SHP77 treated with DMSO at 0.1 percent for 48 hours (cell line): Measurements from ENCODE around the gene RFT1.

Experiments
- DNase-seq: peaks from one replicate; lab custom pipeline; 2025; lab: John Stamatoyannopoulos, UW

Gene RFT1

DNA sequence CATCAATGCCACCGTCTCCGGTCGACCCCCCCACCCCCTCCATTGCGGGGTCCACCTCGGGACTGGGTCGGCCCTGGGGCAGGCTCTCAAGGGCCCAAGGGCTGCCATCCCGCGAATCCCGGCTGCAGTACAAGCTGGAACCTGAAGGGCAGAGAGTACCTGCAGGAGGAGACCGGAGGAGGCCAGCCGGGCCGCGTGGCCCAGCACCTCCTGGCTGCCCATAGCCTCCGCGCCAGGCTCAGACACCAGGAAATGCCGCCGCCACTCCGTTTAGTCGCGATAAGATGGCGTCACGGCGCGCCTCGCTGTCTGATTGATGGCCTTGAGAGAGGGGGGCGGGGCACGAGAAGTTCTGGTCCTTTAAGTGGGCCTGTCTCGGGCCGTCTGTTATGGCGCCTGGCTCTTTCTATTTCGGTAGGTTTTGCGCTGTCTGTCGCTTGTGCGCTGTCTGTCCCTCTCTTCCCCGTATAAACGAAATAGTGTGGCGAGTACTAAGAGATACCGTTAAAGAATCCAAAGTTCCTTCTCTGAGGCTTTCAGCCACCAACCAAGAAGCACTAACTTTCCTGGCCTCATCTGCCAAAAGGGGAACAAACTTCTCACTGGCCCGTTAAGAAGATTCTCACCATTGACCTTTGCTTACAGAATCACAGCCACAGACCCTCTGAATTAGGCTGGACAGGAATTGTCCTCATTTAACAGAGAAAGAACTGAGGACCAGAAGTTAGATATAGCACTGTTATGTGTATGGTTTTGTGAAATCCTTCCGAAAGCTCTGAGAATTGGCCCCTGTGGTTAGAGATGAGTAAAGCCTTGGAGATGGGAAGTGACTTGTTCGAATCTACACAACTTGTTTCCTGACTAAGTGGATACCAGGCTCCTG is at the start of gene RFT1:
Gene RFT1, minus strand, starts transcription at position 257 of the 883 bp plus-strand sequence. Its CDS starts 35 bp downstream, at position 222.
- DNase-seq = peak; percentile 86

- no peak for DNase-seq
Observed at GRCh38 chr3:53179580-53179979, 49.3 kb upstream of the RFT1 start.

DNA sequence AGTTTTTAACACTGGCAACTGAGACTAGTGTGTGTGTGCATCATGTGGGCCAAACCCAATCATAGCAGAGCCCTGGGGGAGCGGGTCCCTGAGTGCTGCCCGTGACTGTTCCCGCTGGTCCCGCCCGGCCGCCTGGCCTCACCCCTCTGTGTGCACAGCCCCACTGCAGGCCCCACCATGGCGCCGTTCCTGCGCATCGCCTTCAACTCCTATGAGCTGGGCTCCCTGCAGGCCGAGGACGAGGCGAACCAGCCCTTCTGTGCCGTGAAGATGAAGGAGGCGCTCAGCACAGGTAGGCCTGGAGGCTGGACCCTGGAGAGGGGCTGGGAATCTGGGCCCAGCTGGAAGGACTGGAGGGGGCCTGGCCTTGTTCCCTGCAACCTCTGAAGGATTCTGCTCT is 48.0 kb upstream of the RFT1 start:
- no peak for DNase-seq

- no peak for DNase-seq
Observed at GRCh38 chr3:53175613-53176540, 45.6 kb upstream of the RFT1 start.

- no peak for DNase-seq
Observed at GRCh38 chr3:53174346-53175250, 44.4 kb upstream of the RFT1 start.

DNA sequence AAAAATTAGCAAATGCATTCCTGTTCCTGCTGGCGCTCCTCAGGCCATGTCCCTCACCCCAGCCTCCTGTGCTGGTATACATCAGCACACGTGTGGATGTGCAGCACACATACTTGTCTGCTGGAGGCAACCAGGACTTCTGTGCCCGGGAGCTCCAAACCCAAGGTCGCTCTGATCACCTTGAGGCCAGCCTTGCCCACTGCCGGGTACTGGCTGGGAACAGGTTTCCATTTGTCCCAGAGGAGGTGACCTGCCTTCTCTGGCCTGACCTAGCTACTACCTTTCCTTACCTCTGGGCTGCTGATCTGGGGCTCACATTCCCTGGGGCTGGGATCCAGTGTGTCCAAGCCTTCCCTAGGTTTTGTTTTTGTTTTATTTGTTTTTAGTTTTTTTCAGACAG is 42.9 kb upstream of the RFT1 start:
- DNase-seq = no peak

DNA sequence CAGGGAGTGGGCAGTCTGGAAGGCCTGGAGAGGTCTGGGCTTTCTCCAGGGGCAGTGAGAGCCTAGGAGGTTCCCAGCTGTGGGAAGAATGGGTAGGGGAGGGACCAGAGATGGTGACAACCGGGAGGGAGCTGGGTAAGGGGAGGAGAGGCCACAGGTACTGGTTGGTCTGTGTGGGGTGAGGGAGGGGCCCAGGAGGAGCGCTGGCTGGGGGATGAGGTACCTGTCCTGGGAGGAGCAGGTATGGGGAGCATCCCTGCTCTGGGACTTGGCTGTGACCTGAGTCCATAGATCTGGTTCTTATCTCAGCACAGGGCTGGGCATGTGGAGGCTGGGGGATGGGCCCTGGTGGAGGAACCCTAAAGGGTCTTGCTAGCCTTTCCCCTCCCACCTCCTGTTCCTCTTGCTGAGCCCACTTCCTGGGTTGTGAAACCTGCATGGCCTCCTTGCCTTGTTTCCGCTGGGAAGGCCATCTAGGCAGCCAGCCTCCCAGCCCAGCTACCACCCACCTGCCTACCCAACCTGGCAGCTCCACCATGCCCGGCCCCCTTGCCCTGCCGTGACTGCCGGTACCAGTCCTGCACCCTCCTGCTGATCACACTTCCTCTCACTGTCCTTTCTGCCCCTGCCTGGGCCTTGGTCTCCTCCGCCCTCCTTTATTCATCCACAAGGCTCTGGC is 41.7 kb upstream of the RFT1 start:
- DNase-seq = no peak

GRCh38 chr3:53171064-53171418 is 40.8 kb upstream of the RFT1 start:
- DNase-seq = no peak

- DNase-seq = no peak
Observed at GRCh38 chr3:53170325-53171063, 40.3 kb upstream of the RFT1 start.

DNA sequence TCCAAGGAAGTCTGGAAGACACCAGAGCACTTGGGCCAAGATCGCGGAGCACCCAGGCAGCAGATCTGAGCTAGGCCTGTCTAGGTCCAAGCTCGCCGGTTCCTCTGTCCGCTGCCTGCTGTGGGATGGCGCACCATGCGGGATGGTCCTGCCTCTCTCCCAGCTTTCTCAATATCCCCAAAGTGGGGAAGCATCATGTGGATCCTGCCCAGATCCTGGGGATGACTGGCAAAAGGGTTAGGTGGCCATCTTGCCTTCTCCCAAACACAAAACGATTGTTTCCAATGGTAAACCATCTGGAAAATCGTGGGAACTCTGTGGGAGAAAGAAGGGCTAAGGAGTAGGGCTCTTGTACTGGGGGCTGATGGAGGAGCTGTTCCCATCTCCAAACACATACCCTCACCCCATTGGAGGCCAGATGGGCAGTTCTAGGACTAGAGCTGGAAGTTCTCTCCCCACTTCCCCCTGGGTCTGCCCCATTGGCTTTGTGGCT is 39.6 kb upstream of the RFT1 start:
- DNase-seq = no peak

GRCh38 chr3:53169045-53169831 is 39.0 kb upstream of the RFT1 start:
- no peak for DNase-seq

- no peak for DNase-seq
Observed at GRCh38 chr3:53168175-53168923, 38.1 kb upstream of the RFT1 start.

DNA sequence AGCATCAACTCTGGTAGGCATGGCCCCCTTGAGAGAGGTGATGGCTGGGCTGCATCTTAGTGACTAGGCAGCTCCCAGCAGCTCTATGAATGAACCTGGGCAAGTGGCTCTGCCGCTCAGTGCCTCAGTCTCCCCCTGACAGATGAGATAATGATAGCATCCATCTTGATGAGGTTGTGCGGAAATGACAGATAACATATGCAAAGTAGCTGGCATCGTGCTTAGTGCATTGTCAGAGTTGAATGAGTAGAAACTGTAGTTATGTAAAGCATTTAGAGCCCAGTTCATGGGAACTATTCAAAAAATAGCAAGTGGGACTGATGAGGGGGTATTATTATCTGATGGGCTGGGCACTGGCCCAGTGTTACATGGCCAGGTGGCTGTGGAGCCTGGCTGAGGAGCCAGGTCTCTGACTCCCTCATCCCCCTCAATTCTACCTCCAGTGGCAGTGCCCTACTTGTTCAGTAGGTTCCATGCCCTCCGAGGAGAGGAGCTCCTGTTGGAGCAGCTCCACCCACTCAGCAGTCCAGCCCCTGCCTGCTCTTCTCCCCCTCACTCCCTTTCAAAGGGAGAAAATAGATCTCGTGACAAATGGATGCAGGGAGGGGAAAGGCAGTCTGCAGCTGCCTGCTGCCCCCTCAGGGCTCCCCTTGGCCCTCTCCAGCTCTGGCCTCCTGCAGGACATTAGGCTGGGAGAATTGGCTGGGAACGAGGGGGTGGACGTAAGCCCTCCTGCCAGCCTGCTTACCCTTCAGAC is 37.4 kb upstream of the RFT1 start:
- DNase-seq = no peak

DNA sequence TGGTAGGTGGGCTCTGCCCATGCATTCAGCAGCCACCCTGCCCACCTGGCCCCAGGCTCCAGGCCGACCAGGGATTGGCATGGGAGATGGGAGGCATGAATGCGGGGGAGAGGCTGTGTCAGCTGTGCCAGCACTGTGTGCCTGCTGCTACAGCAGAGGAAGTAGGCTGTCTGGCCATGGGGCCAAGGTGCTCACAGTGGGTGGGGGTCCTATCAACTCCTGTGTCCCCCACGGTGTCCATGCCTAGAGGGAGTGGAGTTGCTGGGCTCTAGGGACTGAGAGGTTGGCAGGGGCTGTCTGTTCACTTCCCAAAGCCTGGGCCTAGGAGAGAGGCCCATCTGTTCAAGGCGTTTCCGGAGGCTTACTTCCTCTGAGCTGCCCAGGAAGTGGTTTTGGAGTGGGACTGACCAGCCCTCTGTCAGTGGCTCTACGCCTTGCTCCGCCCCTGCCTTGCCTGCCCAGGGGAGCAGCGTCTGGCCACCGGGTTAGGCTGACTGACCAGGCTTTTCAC is 36.6 kb upstream of the RFT1 start:
- no peak for DNase-seq

DNA sequence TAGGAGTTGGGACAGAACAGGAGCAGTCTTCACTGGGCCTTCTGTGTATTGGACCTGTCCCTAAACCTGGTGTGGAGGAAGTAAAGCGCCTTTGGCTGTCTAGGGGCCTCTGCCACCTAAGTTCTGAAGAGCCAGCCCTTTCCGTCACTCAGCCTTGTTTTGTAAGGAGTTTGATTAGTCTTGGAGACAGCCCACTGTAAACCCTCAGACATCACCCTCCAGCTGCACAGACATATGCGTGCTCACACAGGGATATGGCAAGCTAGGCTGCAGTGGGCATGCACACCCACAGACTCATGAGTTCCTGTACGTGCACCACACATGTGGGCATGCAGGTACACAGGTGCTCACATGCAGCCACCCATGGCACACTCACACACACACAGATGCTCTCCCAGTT is 36.0 kb upstream of the RFT1 start:
- no peak for DNase-seq

- no peak for DNase-seq
Observed at GRCh38 chr3:53164911-53165310, 34.7 kb upstream of the RFT1 start.

DNA sequence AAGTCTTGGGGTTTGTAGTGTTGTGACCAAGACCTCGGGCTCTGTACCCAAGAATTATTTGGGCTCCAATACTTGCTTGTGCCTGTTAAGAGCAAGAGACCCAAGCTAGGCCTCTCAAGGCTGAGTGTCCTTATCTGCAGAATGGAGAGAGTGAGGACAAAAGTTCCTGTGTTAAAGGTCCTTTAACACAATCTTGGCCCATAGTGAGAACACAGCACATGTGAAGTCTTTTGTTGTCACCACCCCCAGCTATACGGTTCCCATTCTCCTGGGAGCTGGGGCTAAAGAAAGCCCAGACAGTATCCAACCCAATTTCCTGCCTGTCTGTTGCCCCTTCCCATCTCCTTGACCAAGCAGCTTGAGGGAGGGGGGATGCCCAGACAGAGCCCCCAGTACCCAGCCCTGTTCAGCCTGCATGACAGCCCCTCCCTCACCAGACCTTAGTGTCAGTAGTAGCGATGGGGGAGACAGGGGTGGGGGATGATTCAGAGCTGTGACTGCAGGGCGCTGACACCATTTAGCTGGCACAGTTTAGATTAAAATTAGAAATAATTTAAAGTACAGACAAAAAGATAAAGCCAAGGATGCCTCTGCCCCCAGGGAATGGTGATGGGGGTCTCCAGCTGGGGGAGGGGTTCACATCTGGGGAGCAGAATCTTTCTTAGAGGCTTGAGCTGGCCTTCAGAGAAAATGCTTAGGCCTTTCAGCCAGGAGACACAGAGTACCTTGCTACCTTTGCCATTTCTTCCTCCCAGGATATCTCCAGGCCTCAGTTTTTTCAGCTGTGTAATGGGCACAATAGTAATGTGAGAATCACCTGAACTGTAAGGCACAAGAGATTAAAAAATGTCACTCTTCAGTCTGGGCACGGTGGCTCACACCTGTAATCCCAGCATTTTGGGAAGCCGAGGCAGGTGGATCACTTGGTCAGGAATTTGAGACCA is 33.5 kb upstream of the RFT1 start:
- DNase-seq = no peak
